OCI-LY1 (cell line): Measurements from ENCODE around the gene SLC47A1.

Experiments used
- H2AFZ ChIP-seq: fragments of 200-600 bp; sonication (generic), shearing (Covaris generic); 2 replicates; pipeline ENCODE4 v1.6.0; 2014; ENCODE audit warnings: antibody characterized with exemption, mild to moderate bottlenecking, low read length
- H3F3A ChIP-seq: fragments of 200-600 bp; sonication (generic), shearing (Covaris generic); 2 replicates; pipeline ENCODE4 v1.6.0; 2014; ENCODE audit warnings: mild to moderate bottlenecking, antibody characterized with exemption, low read length, moderate library complexity; ENCODE audit not compliant: insufficient read depth
- H3K27ac ChIP-seq: fragments of 200-600 bp; sonication (generic); 2 replicates; pipeline ENCODE4 v1.5.1; 2014; ENCODE audit warnings: low read length, mixed run types, mild to moderate bottlenecking, low read depth; ENCODE audit not compliant: poor library complexity, severe bottlenecking
- H3K27me3 ChIP-seq: fragments of 200-600 bp; sonication (generic); 2 replicates; pipeline ENCODE4 v1.6.0; 2014; ENCODE audit warnings: antibody characterized with exemption, mild to moderate bottlenecking, low read length, moderate library complexity; ENCODE audit not compliant: insufficient read depth
- H3K36me3 ChIP-seq: fragments of 200-600 bp; sonication (generic); 2 replicates; pipeline ENCODE4 v1.6.1; 2014; ENCODE audit warnings: mild to moderate bottlenecking, antibody characterized with exemption, low read length, moderate library complexity, mixed read lengths; ENCODE audit not compliant: insufficient read depth
- H3K4me1 ChIP-seq: fragments of 200-600 bp; sonication (generic); 2 replicates; pipeline ENCODE4 v1.5.1; 2014; ENCODE audit warnings: mild to moderate bottlenecking, low read length, moderate library complexity; ENCODE audit not compliant: insufficient read depth, severe bottlenecking
- H3K4me2 ChIP-seq: fragments of 200-600 bp; sonication (generic), shearing (Covaris generic); 2 replicates; pipeline ENCODE4 v1.6.1; 2014; ENCODE audit warnings: low read length
- H3K4me3 ChIP-seq: fragments of 200-600 bp; sonication (generic); 2 replicates; pipeline ENCODE4 v1.5.1; 2014; ENCODE audit warnings: low read length, low read depth, mild to moderate bottlenecking, mixed read lengths; ENCODE audit not compliant: poor library complexity, severe bottlenecking
- H3K79me2 ChIP-seq: fragments of 200-600 bp; shearing (Covaris generic); 2 replicates; pipeline ENCODE4 v1.6.1; 2016; ENCODE audit warnings: mixed run types, low read length, mixed read lengths; ENCODE audit not compliant: insufficient read depth
- H3K9ac ChIP-seq: fragments of 200-600 bp; sonication (generic), shearing (Covaris generic); 2 replicates; pipeline ENCODE4 v1.6.1; 2014; ENCODE audit warnings: mild to moderate bottlenecking, low read length, mixed read lengths
- H3K9me2 ChIP-seq: fragments of 200-600 bp; sonication (generic), shearing (Covaris generic); 2 replicates; pipeline ENCODE4 v1.6.1; 2014; ENCODE audit warnings: low read depth, mild to moderate bottlenecking, low read length, mixed read lengths
- H3K9me3 ChIP-seq: fragments of 200-600 bp; shearing (Covaris generic); 2 replicates; pipeline ENCODE4 v1.6.1; 2014; ENCODE audit warnings: low read length, mixed read lengths
- H4K20me1 ChIP-seq: fragments of 200-600 bp; sonication (generic), shearing (Covaris generic); 2 replicates; pipeline ENCODE4 v1.6.0; 2016; ENCODE audit warnings: mild to moderate bottlenecking, low read length; ENCODE audit not compliant: insufficient read depth
- EZH2 ChIP-seq: fragments of 200-600 bp; sonication (generic), shearing (Covaris generic); IDR thresholded peaks from 2 replicates; pipeline ENCODE4 v1.8.0; 2017; ENCODE audit warnings: borderline replicate concordance, mixed run types, mild to moderate bottlenecking, antibody characterized with exemption, low read length, moderate library complexity, mixed read lengths
- TF ChIP-seq, protein P1 (sequence below): fragments of 200-600 bp; sonication (generic), shearing (Covaris generic); IDR thresholded peaks from 2 replicates; pipeline ENCODE4 v1.5.1; 2017; ENCODE audit warnings: mild to moderate bottlenecking, antibody characterized with exemption, low read length, moderate library complexity, mixed read lengths

The SLC47A1 gene

DNA sequence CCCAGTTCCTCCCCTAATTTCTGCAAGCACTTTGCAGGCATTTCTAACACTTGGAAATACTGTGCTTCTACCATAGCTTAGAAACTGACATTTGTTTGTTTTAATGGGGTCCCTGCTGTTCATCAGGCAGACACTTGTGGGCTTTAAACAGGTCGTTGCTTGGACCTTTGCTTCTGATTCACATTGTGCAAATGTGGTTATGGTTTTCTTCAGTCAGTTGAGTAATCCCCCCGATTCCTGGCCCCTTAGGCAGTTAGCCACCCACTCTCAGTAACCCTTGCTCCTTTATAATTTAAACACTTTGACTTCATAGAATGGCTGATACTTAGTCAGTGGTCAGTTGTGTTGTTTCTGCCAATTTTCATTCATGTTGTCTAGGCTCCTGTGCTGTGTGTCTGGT lies 39.4 kb downstream of the SLC47A1 start:
- Histone ChIP-seq H3K27ac (no peak overlapping the region), H3F3A (no peaks in the 10 kb centered on the region), H3K4me1 (no peaks in the 10 kb centered on the region), H3K36me3 (no peaks in the 10 kb centered on the region), H3K9me3 (no peaks in the 10 kb centered on the region), H3K9ac (no peak overlapping the region), H3K27me3 (peaks cover 1% of the 10 kb centered on the region), H3K4me3 (no peak overlapping the region), H3K79me2 (no peaks in the 10 kb centered on the region), H3K9me2 (no peaks in the 10 kb centered on the region), H3K4me2 (no peak overlapping the region), H2AFZ (no peak overlapping the region), H4K20me1 (no peaks in the 10 kb centered on the region)
- TF ChIP-seq, protein P1, sequence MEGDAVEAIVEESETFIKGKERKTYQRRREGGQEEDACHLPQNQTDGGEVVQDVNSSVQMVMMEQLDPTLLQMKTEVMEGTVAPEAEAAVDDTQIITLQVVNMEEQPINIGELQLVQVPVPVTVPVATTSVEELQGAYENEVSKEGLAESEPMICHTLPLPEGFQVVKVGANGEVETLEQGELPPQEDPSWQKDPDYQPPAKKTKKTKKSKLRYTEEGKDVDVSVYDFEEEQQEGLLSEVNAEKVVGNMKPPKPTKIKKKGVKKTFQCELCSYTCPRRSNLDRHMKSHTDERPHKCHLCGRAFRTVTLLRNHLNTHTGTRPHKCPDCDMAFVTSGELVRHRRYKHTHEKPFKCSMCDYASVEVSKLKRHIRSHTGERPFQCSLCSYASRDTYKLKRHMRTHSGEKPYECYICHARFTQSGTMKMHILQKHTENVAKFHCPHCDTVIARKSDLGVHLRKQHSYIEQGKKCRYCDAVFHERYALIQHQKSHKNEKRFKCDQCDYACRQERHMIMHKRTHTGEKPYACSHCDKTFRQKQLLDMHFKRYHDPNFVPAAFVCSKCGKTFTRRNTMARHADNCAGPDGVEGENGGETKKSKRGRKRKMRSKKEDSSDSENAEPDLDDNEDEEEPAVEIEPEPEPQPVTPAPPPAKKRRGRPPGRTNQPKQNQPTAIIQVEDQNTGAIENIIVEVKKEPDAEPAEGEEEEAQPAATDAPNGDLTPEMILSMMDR: no peak
- TF ChIP-seq EZH2: no peak

DNA sequence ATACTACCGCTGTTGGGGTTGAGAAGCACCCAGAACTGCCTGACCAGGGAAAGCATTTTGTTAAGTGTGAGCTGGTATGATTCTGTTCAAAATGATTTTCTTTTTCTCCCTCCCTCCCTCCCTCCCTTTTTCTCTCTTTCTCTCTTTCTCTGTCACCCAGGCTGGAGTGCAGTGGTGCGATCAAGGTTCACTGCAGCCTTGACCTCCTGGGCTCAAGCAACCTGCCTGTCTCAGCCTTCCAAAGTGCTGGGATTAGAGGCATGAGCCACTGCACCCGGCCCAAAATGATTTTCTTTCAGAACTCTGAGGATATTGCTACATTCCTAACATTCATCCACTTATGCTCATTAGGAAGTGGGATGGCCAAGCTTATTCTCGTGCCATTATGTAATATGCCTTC lies 41.3 kb downstream of the SLC47A1 start:
- no peaks in the 10 kb centered on the region for H3K36me3 ChIP-seq
- H3K9me2 ChIP-seq: no peaks in the 10 kb centered on the region
- no peaks in the 10 kb centered on the region for H3K4me1 ChIP-seq
- H3K4me3 ChIP-seq: no peak overlapping the region
- TF ChIP-seq, protein P1: no peak
- TF ChIP-seq EZH2: no peak
- no peak overlapping the region for H3K9ac ChIP-seq
- no peaks in the 10 kb centered on the region for H3K9me3 ChIP-seq
- H3F3A ChIP-seq: no peaks in the 10 kb centered on the region
- H3K4me2 ChIP-seq: no peak overlapping the region
- H3K27ac ChIP-seq: no peak overlapping the region
- no peaks in the 10 kb centered on the region for H3K79me2 ChIP-seq
- H2AFZ ChIP-seq: no peak overlapping the region
- no peaks in the 10 kb centered on the region for H4K20me1 ChIP-seq
- peaks cover 7% of the 10 kb centered on the region; the same call in 1 of the 2 replicates for H3K27me3 ChIP-seq

- Histone ChIP-seq H3K9me2 (no peaks in the 10 kb centered on the region), H2AFZ (no peak overlapping the region), H3K4me2 (no peak overlapping the region), H3K27me3 (0 out of 2 replicates have a peak, but pooled peaks cover 7% of the 10 kb centered on the region), H3K27ac (no peak overlapping the region), H3K9ac (no peak overlapping the region), H3K36me3 (no peaks in the 10 kb centered on the region), H3F3A (no peaks in the 10 kb centered on the region), H3K4me1 (no peaks in the 10 kb centered on the region), H3K9me3 (no peaks in the 10 kb centered on the region), H3K4me3 (no peak overlapping the region), H3K79me2 (no peaks in the 10 kb centered on the region), H4K20me1 (no peaks in the 10 kb centered on the region)
- no peak for TF ChIP-seq EZH2
- TF ChIP-seq, protein P1: no peak
Observed at GRCh38 chr17:19578545-19578944, 44.9 kb downstream of the SLC47A1 start.
